Adrenal gland (tissue), 12 donors: Measurements from ENCODE around the gene SURF6. TPM values are rescaled to one million over a fixed set of nuclear protein-coding genes. Genes with fewer than 3 reads are reported as not detected.
A peak's percentile ranks its signal among the peaks of the same experiment; 100 is the strongest.

Experiments
- DNase-seq, 7 donors: peaks; one replicate each; pipeline ENCODE4 v3.0.0-alpha.2; 2019 to 2020
- H3K27ac ChIP-seq, 5 donors: fragments of 200-600 bp; sonication (generic) in 4 of 5; 1 replicate in 3 of 5; 2 replicates in 2 of 5; pipeline versions ENCODE4 v1.5.1 to v1.8.0; 2016 to 2020; ENCODE audit warnings: mild to moderate bottlenecking in 1 of 5
- H3K27me3 ChIP-seq: fragments of 200-600 bp; 2 replicates; pipeline ENCODE4 v1.8.0; 2021
- H3K36me3 ChIP-seq, 2 donors: fragments of 200-600 bp; replicated peaks in 1 of 2; 1 replicate in 1 of 2; 2 replicates in 1 of 2; pipeline versions ENCODE4 v1.5.1 to v1.8.0; 2018 to 2022
- H3K4me1 ChIP-seq, 2 donors: fragments of 200-600 bp; replicated peaks in 1 of 2; 1 replicate in 1 of 2; 2 replicates in 1 of 2; pipeline versions ENCODE4 v1.5.1 to v1.8.0; 2018 to 2021
- H3K4me3 ChIP-seq, 4 donors: fragments of 200-600 bp; sonication (generic) in 3 of 4; one replicate each; pipeline ENCODE4 v1.5.1; 2016 to 2018
- H3K9me3 ChIP-seq, 3 donors: fragments of 200-600 bp; sonication (generic) in 1 of 3; replicated peaks in 1 of 3; 1 replicate in 2 of 3; 2 replicates in 1 of 3; pipeline versions ENCODE4 v1.5.1 to v1.8.0; 2016 to 2021
- POLR2A ChIP-seq, 2 donors: fragments of 450-650 bp; IDR thresholded peaks; one replicate each; pipeline ENCODE4 v1.6.1; 2017; ENCODE audit warnings: antibody characterized with exemption in 2 of 2, mild to moderate bottlenecking in 2 of 2, moderate library complexity in 1 of 2
- WGBS, 4 donors: extraction: QIAGEN DNeasy Blood & Tissue Kit in 2 of 4; methylation state at CpG; one replicate each; pipeline versions ENCODE4 v1.1.5 to v1.1.7; 2013 to 2017; 5-methylcytosine and 5-hydroxymethylcytosine counted together
- intact Hi-C, 2 donors: fragments of 100-400 bp; cut with DNase I; formaldehyde crosslinking; loops; one replicate each; pipeline versions ENCODE4 v1.14.1 to v1.15.0; 2022 to 2023
- polyA plus RNA-seq, 3 donors: library from polyadenylated mRNA; stranded (reverse); fragments of 200-250 nt in 2 of 3; fragments of 350-450 nt in 1 of 3; fragmentation: Illumina TruSeq in 1 of 3; extraction: RNeasy Lipid Tissue Mini Kit (QIAGEN cat#74804) in 1 of 3; gene quantifications; one replicate each; pipeline ENCODE4 v1.2.3, GENCODE V29; 2013 to 2014
- total RNA-seq, 9 donors: library from RNA; depleted of rRNA in 4 of 9; stranded (reverse); fragments of >200 nt in 4 of 9; fragments of 120-200 nt in 1 of 9; fragmentation: NEBNext Ultra II Directional in 1 of 9; extraction: Animal tissue kit (Norgen Biotek cat#: 25700) in 1 of 9; gene quantifications; one replicate each; pipeline versions ENCODE4 v1.1.0 to v1.2.4, GENCODE V29; 2013 to 2023
- TF ChIP-seq, protein P1 (sequence below), 6 experiments: fragments of 450-650 bp in 4 of 6; fragments of 200-600 bp in 2 of 6; sonication (generic) in 1 of 6; IDR thresholded peaks; 1 replicate in 5 of 6; 2 replicates in 1 of 6; pipeline versions ENCODE4 v1.5.1 to v1.8.0; 2016 to 2021; ENCODE audit warnings: antibody characterized with exemption in 6 of 6, mild to moderate bottlenecking in 2 of 6, moderate library complexity in 1 of 6
- donor health status: healthy with polysubstance abuse.
- donor health status: Bipolar disorder and iron deficiency.
- donor health status: DM: yes; HTN: yes; CAD: no.
- donor health status: DM: no; HTN: no; CAD: no.
- donor health status: DM: no; HTN: no; CAD: no.
- donor health status: DM: yes; HTN: yes; CAD: no.

Gene SURF6
- total and polyA plus RNA-seq, 12 donors, result 6.2 to 42.2 (median 23.1) TPM

DNA sequence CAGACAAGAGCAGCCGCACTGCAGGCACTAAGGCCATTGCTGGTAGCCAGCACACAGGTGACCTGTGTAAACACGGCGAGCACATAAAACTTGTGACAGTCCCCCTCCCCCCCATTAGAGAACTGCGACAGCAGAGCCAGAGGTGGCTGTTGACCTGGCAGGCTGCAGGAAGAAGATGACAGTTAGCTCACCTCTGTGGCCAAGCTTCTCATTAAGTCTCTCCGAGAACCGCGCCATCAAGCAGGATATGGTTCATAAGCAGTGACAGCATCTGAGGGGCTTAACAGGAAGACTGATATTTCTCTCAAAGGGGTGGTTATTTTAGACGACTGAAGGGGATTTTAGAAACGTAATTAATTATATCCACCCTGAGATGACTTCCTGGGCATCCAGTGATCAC is 34.7 kb upstream of the SURF6 start:
- H3K4me1 ChIP-seq, result peaks cover 23 to 79% of the 10 kb centered on the region in 2 donors
- H3K9me3 ChIP-seq, result no peaks in the 10 kb centered on the region
- peak overlapping the region in 2 of 5 donors; percentile 3 to 28 for H3K27ac ChIP-seq
- no peak for TF ChIP-seq POLR2A (IDR thresholded peaks at IDR 0.05)
- TF ChIP-seq, protein P1, sequence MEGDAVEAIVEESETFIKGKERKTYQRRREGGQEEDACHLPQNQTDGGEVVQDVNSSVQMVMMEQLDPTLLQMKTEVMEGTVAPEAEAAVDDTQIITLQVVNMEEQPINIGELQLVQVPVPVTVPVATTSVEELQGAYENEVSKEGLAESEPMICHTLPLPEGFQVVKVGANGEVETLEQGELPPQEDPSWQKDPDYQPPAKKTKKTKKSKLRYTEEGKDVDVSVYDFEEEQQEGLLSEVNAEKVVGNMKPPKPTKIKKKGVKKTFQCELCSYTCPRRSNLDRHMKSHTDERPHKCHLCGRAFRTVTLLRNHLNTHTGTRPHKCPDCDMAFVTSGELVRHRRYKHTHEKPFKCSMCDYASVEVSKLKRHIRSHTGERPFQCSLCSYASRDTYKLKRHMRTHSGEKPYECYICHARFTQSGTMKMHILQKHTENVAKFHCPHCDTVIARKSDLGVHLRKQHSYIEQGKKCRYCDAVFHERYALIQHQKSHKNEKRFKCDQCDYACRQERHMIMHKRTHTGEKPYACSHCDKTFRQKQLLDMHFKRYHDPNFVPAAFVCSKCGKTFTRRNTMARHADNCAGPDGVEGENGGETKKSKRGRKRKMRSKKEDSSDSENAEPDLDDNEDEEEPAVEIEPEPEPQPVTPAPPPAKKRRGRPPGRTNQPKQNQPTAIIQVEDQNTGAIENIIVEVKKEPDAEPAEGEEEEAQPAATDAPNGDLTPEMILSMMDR (IDR thresholded peaks at IDR 0.05), result no peak
- peaks cover 0 to 36% of the 10 kb centered on the region in 2 donors for H3K36me3 ChIP-seq
- no peaks in the 10 kb centered on the region for H3K27me3 ChIP-seq
- intact Hi-C loops, result no loop called here
- H3K4me3 ChIP-seq, result no peak overlapping the region
- 74 to 79% (median 76%) methylated on average over 9 of the region's 9 CpGs for WGBS, 4 donors
- no peak for DNase-seq

DNA sequence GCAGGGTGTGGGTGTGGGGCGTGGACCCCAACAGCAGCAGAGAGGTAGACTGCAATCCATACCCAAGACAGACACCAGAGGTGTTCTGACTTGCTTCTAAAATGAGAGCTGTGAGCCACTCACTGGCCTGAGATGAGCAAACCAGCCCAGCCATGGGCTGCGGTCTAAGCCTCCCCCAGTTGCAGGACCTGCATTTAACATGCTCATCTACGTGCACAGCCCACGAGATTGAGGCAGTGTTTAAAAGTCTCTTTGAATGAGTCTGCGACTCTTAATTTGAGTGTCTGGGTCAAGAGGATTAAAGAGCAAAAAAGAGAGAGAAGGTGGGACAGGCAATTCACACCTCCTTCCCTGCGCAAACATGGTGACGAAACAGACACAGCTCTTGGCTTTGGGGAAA is 33.9 kb upstream of the SURF6 start:
- 85 to 91% (median 88%) methylated on average over 6 to 7 of the region's 7 CpGs for WGBS, 4 donors
- DNase-seq, result no peak
- TF ChIP-seq, protein P1 (IDR thresholded peaks at IDR 0.05), result no peak
- no peak for TF ChIP-seq POLR2A (IDR thresholded peaks at IDR 0.05)
- Histone ChIP-seq H3K27me3 (no peaks in the 10 kb centered on the region), H3K4me1 (peaks cover 23 to 79% of the 10 kb centered on the region in 2 donors), H3K36me3 (peaks cover 0 to 44% of the 10 kb centered on the region in 2 donors), H3K9me3 (no peaks in the 10 kb centered on the region), H3K4me3 (no peak overlapping the region), H3K27ac (peak overlapping the region in 1 of 5 donors; percentile 63)
- intact Hi-C loops, result no loop called here

DNA sequence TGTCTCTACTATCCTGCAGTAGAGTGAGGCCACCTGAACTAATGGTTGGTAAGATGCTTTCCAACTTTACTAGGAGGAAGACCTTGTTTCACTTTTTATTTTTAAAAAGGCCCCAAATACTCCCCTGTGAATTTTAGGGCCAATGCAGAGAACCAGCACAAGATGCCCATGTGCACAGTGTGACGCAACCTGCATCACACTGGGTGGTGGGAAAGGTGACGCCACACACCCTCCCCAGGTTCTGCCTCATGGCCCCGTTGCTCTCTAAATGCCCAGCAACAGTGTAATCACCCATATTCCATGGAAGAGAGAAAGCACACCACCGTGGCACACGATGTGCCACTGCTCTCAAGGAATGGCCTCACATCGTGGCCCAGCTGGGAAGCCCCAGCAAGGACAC is 33.4 kb upstream of the SURF6 start:
- H3K36me3 ChIP-seq, result peaks cover 0 to 49% of the 10 kb centered on the region in 2 donors

DNA sequence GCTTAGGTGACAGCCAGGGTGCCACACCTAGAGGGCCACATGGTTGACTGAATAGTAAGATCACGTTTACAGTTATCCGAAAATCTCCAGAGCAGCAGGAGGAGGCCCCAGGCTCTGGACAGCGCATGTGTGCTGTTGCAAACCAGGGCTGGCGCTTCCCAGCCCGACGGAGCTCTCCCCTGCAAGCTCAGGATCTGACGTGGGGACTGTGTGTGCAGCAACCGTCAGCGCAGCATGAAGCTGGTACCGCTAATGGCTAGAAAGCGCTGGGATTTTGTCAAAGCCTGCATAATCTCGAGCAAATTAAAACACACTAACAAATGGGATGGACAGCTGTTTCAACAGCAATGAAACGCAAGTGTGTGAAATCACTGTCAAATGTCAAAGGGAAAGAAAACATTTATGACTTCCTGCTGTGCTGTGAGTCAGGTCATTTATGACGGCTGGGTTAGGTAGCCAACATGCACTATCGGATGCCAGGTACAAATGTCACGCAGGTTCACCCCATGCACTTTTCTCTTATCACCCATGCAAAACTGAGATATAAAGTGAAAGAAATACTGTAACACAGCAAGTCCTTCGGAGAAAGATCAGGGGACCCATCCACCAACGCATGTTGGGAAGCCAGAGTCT is 32.4 kb upstream of the SURF6 start:
- no peak for TF ChIP-seq POLR2A (IDR thresholded peaks at IDR 0.05)
- TF ChIP-seq, protein P1 (IDR thresholded peaks at IDR 0.05), result no peak
- Histone ChIP-seq H3K4me1 (peaks cover 15 to 71% of the 10 kb centered on the region in 2 donors), H3K9me3 (no peaks in the 10 kb centered on the region), H3K36me3 (peaks cover 0 to 57% of the 10 kb centered on the region in 2 donors), H3K4me3 (no peak overlapping the region), H3K27ac (peak overlapping the region in 2 of 5 donors; percentile 63 to 69), H3K27me3 (no peaks in the 10 kb centered on the region)
- intact Hi-C loops, result no loop called here
- peak in 2 of 7 donors; percentile 35 to 86 for DNase-seq
- 52 to 59% (median 55%) methylated on average over 16 to 18 of the region's 18 CpGs for WGBS, 4 donors

More for the DNA sequence above, 33.4 kb upstream of the SURF6 start:
- no peak overlapping the region for H3K4me3 ChIP-seq
- peaks cover 20 to 76% of the 10 kb centered on the region in 2 donors for H3K4me1 ChIP-seq
- TF ChIP-seq POLR2A (IDR thresholded peaks at IDR 0.05), result no peak
- TF ChIP-seq, protein P1 (IDR thresholded peaks at IDR 0.05), result no peak
- WGBS, 4 donors, result 58 to 76% (median 67%) methylated on average over 6 of the region's 6 CpGs
- no peaks in the 10 kb centered on the region for H3K9me3 ChIP-seq
- intact Hi-C loops, result no loop called here
- H3K27me3 ChIP-seq, result no peaks in the 10 kb centered on the region
- no peak for DNase-seq
- H3K27ac ChIP-seq, result peak overlapping the region in 2 of 5 donors; percentile 63 to 69
